ENCODE data around the gene TTC7B. TPM values are rescaled to one million over a fixed set of nuclear protein-coding genes. Genes with fewer than 3 reads are reported as not detected.

The TTC7B gene
- total RNA-seq, 2 experiments from 2014 or later = 4.9 to 8.3 TPM

DNA sequence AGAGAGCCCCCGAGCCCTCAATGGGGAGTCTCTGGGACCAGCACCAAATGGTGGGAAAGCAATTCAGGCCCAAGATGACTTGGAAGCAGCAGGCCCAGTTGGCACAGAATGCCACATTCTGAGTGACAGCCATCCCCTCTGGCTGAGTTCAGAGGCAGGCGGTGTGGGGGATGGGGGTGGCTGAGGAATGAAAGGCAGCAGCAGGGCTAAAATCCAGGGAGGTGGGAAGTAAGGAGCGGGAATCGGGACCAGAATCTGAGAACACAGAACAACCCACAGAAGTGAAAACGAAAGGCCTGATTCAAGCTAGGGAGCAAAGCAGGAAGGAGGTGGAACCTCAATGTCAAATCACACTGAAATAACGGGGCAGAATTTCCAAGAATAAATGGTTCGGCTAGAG is 248.2 kb downstream of the TTC7B start:
- Mint-ChIP-seq H3K9me3 (ENCODE audit: low read depth) (no peaks in the 10 kb centered on the region), H3K4me1 (peaks cover 8% of the 10 kb centered on the region), H3K4me3 (no peak overlapping the region), H3K27me3 (no peaks in the 10 kb centered on the region), H3K27ac (no peak overlapping the region), H3K36me3 (no peaks in the 10 kb centered on the region)
- CTCF ChIA-PET = no interaction called here
- ATAC-seq (no peak), DNase-seq (no peak)

DNA sequence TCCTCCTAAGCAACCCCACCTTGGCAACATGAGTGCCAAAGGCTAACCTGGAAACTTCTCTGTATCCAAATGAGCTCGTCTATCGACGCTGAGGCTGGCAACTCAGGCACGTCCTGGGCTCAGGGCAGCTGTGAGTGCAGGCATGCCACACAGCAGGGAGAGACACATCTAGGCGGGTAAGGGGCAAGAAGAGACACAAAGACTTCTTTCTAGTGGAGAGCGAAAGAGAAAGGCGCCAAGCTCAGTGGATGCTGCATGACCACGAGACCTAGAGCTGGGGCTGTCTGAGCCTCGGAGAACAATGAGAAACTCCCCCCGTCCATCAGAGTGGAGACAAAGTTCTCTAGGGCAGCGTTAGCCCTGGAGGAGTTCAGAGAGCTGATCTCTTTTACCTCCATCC is 249.0 kb downstream of the TTC7B start:
- CTCF ChIA-PET = no interaction called here
- Mint-ChIP-seq H3K4me1 (peaks cover 8% of the 10 kb centered on the region), H3K36me3 (no peaks in the 10 kb centered on the region), H3K27ac (no peak overlapping the region), H3K27me3 (no peaks in the 10 kb centered on the region), H3K9me3 (ENCODE audit: low read depth) (no peaks in the 10 kb centered on the region), H3K4me3 (no peak overlapping the region)
- DNase-seq = no peak
- ATAC-seq = no peak

DNA sequence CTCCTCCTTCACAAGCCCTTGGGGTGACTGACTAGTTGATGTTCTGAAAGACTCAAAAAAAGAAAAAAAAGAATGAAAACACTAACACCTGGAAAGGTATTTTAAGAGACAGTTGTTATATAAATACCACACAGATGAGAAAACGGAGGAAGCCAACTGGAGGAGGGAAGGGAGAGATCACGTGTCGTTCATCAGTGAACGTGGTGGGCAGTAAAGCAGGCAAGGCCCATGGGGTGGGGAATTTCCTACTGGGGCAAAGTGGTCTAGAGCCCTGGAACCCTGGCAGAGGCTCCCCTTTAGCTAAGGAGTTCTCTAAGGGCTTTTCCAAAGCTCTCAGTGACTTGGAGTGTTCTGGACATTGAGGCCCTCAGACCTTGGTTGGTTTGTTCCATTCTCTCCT is 249.7 kb downstream of the TTC7B start:
- Mint-ChIP-seq H3K4me3 (no peak overlapping the region), H3K9me3 (ENCODE audit: low read depth) (no peaks in the 10 kb centered on the region), H3K27ac (no peak overlapping the region), H3K4me1 (peaks cover 8% of the 10 kb centered on the region), H3K36me3 (no peaks in the 10 kb centered on the region), H3K27me3 (no peaks in the 10 kb centered on the region)
- ATAC-seq (no peak), DNase-seq (no peak)
- CTCF ChIA-PET = no interaction called here

DNA sequence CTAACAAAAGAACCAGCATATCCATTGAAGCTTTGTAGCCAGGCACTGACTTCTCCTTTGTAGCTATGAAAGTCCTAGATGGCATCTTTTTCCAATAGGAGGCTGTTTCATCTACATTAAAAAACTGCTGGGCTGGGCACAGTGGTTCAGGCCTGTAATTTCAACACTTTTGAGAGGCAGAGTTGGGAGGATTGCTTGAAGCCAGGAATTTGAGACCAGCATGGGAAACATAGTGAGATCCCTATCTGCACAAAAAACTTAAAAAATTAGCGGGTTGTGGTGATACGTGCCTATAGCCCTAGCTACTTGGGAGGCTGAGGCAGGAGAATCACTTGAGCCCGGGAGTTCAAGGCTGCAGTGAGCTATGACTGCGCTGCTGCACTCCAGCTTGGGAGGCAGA is 251.7 kb downstream of the TTC7B start:
- CTCF ChIA-PET = no interaction called here
- no peaks in the 10 kb centered on the region for H3K9me3 Mint-ChIP-seq (ENCODE audit: low read depth)
- ATAC-seq (no peak), DNase-seq (no peak)
- H3K4me1 Mint-ChIP-seq = peaks cover 8% of the 10 kb centered on the region
- no peak overlapping the region for H3K4me3 Mint-ChIP-seq
- no peak overlapping the region for H3K27ac Mint-ChIP-seq
- no peaks in the 10 kb centered on the region for H3K36me3 Mint-ChIP-seq
- no peaks in the 10 kb centered on the region for H3K27me3 Mint-ChIP-seq

DNA sequence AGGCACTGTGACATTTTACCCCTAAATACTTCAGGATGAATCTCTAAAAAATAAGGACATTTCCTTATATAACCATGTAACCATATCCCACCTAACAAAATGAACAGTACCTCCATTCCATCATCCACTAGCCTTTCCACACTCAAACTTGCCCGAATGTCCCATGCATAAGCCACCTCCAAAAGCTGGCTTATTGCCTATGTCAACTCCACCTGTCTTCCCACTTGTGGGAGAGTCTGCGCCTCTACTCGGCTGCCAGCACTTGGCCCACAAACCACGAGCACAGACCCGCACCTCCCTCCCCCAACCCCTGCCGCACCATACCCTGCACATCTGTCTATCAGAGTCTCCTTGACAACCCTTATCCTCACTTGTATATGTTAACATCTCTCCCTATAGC is 253.6 kb downstream of the TTC7B start:
- CTCF ChIA-PET = no interaction called here
- Mint-ChIP-seq H3K27me3 (no peaks in the 10 kb centered on the region), H3K36me3 (no peaks in the 10 kb centered on the region), H3K9me3 (ENCODE audit: low read depth) (no peaks in the 10 kb centered on the region), H3K4me3 (no peak overlapping the region), H3K4me1 (no peaks in the 10 kb centered on the region), H3K27ac (no peak overlapping the region)
- ATAC-seq (no peak), DNase-seq (no peak)

DNA sequence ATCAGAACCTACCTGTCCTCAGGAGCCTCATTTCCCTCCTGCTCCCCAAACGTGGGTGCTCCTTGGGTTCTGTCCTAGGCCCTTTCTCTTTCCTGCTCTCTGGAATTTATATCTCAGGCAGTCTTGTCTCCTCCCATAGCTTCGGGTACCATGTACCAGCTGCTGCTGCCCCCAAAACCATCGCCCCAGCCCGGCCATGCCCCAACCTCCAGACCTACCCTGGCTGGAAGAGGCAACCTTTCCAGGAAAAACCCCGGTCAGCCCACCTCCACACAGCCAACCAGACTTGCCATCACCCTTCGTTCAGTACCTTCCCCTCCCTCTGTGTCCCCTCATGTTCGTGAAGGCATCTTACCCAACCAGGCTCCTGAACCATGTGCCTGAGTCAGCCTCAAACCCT is 254.3 kb downstream of the TTC7B start:
- Mint-ChIP-seq H3K27ac (no peak overlapping the region), H3K36me3 (no peaks in the 10 kb centered on the region), H3K9me3 (ENCODE audit: low read depth) (no peaks in the 10 kb centered on the region), H3K4me1 (no peaks in the 10 kb centered on the region), H3K4me3 (no peak overlapping the region), H3K27me3 (no peaks in the 10 kb centered on the region)
- DNase-seq = no peak
- CTCF ChIA-PET = no interaction called here
- no peak for ATAC-seq

DNA sequence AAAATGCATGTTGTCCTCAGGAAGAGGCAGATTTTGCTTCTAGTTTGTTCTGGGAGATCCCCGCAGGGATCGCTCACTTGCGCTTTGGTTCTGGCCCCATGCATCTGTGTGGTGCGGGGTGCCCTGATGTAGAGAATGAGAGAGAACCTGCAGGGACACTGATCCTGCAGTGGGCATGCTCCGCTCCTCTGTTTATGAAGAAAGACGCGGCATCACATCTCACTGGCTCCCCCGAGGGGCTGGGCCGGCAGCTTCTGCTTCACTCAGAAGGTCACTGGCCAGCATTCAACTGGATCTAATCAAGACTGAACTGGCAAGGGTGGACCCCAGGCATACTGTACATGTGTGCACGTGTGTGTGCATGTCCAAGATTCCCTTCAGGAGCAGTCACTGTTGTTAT is 255.2 kb downstream of the TTC7B start:
- CTCF ChIA-PET = no interaction called here
- Mint-ChIP-seq H3K4me1 (no peaks in the 10 kb centered on the region), H3K36me3 (no peaks in the 10 kb centered on the region), H3K4me3 (no peak overlapping the region), H3K27me3 (no peaks in the 10 kb centered on the region), H3K27ac (no peak overlapping the region), H3K9me3 (ENCODE audit: low read depth) (no peaks in the 10 kb centered on the region)
- no peak for DNase-seq
- ATAC-seq = no peak

DNA sequence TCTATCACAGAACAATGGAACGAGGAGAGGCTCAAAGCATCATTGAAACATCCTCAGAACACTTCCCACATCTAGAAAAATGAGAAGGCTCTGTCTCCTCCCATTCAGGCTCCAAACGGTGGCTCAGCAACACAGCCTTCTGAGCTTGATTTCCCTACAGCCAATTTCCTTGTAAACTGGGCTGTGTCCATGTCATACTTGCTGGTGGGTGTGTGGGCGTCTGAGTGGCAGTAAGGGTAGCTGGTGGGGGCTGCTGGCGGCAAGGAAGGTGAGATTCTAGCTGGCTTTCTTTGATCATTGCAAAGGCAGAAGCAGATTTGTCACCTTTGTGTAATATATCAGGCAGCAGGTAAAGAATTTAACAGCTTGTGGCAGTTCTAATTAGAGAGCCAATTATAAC is 255.7 kb downstream of the TTC7B start:
- Mint-ChIP-seq H3K9me3 (ENCODE audit: low read depth) (no peaks in the 10 kb centered on the region), H3K4me3 (no peak overlapping the region), H3K4me1 (no peaks in the 10 kb centered on the region), H3K27me3 (no peaks in the 10 kb centered on the region), H3K36me3 (no peaks in the 10 kb centered on the region), H3K27ac (no peak overlapping the region)
- no peak for ATAC-seq
- CTCF ChIA-PET = no interaction called here
- no peak for DNase-seq

DNA sequence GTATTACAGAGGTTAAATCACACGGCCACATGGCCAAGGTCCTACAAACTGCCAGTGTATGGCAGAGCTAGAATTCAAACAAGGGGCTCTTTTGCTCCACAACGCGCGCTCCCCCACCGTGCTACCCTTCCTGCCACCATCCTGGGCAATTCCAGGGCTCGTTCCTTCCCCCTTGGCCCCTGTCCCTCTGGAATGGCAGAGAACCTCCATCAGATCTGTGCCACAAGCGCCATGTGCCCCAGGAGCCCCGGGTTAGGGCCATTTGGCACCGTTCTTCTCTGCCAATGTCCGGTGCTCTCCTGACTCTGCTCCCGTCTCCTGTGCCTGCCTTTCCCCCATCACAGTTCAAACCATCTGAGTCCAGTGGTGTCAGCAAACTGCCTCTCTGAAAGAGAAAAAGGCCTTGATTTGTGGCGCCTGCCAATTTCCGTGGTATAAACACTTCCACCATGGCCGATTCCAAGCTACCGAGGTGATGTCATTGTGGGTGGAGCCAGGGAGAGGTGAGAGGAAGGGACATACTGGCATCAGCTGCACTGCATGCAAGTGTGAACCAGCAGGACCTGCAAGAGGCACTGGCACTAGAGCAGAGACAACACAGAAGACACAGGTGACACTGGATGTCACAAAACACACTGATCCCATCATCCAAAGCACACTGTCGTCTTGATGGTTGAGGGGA is 256.3 kb downstream of the TTC7B start:
- CTCF ChIA-PET = no interaction called here

DNA sequence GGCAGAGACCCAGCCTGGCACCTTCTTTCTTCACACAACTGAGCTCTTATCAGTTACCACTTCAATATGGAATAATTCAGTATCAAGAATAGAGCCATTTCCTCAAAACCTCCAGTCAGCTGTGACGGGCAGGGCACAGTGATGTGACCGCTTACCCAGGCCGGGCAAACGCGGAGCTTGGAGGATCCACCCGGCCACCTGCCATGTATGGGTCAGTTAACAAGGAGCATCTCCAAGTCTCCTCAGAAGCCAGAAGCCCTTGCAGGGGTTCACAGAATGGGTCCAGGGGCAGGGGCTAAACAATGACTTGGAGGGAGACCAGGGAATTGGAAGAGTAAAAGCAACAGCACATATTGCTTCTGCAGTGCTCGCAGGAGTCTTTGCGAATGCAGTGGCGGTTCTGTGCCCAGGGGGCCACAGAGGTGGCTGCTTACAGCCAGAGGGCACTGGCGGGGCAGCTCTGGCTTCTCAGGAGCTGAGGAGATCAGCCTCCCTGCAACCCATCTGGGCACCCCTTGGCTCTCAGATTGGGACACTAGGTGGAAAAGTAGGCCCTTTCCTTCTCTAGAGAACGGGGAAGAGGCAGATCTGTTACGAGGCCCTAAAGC is 257.1 kb downstream of the TTC7B start:
- H3K27ac Mint-ChIP-seq = no peak overlapping the region
- ATAC-seq (no peak), DNase-seq (no peak)
- CTCF ChIA-PET = no interaction called here
- H3K9me3 Mint-ChIP-seq (ENCODE audit: low read depth) = no peaks in the 10 kb centered on the region
- H3K27me3 Mint-ChIP-seq = no peaks in the 10 kb centered on the region
- H3K4me3 Mint-ChIP-seq = no peak overlapping the region
- no peaks in the 10 kb centered on the region for H3K4me1 Mint-ChIP-seq
- no peaks in the 10 kb centered on the region for H3K36me3 Mint-ChIP-seq

More for the DNA sequence above, 256.3 kb downstream of the TTC7B start:
- no peak overlapping the region for H3K27ac Mint-ChIP-seq
- no peak overlapping the region for H3K4me3 Mint-ChIP-seq
- no peaks in the 10 kb centered on the region for H3K9me3 Mint-ChIP-seq (ENCODE audit: low read depth)
- no peak for ATAC-seq
- no peaks in the 10 kb centered on the region for H3K4me1 Mint-ChIP-seq
- no peaks in the 10 kb centered on the region for H3K27me3 Mint-ChIP-seq
- no peaks in the 10 kb centered on the region for H3K36me3 Mint-ChIP-seq
- DNase-seq = no peak

DNA sequence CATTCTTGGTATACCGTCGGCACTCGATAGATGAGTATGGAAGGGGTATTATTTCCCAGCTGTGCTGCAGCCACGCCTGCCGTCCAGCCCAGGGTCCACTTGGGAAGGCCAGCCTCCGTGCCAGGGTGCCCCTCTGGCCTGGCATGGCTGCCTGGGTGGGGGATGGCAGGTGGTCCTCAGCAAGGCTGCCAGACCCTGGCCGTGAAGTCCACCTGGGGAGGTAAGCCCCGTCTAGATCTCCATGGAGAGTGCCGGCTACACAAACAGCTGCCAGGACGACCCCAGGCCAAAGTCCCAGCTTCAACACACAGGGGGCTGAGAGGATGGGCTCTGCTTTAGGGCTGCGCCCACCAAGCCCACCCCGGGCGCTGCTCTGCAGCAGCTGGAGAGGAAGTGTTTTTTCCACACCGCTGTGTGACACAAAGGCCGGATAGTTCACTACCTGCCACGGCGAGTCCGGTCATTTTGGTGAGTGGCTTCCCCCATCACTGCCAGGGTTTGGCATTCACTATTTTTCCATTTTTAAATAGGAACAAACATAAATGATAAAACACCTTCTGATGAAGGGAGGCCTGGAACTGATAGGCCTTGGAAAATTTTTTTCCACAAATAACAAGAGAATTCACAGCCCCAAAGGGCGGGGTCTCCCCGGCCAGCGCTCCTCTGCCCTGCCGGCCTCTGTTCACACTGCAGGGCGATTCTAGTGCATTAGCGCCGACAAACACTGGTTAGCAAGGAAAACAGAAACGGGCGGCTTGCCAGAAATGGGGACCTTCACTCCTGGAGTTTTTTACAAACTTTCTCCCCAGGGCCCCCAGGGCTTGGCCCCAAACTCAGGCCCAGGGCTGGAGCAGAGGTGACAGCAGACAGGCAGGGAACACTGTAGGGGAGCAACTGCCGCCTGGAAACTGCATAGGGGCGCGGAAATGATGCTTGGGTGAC is 257.9 kb downstream of the TTC7B start:
- Mint-ChIP-seq H3K36me3 (no peaks in the 10 kb centered on the region), H3K4me1 (no peaks in the 10 kb centered on the region), H3K4me3 (no peak overlapping the region), H3K27me3 (no peaks in the 10 kb centered on the region), H3K27ac (no peak overlapping the region), H3K9me3 (ENCODE audit: low read depth) (no peaks in the 10 kb centered on the region)
- CTCF ChIA-PET = no interaction called here
- ATAC-seq = no peak
- no peak for DNase-seq

DNA sequence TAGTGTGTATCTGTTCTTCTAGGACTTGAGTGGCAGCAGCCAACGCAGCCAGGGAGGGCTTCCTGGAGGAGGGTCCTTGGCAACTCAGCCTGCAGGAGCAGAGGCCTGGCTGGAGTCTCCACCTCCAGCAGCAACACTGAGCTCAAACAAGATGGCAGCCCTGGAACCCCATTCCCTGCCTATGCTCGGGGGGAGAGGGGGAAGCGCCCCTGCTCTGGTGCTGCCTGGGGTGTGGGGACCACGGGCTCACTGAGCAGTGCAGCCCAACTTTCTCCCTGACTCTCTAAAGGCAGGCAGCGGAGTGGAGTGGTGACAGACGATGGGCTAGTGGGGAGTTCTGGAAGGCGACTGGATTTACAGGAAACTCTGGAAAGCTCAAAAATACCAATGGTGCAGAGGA is 258.7 kb downstream of the TTC7B start:
- H3K4me1 Mint-ChIP-seq = no peaks in the 10 kb centered on the region
- no peak overlapping the region for H3K27ac Mint-ChIP-seq
- CTCF ChIA-PET = no interaction called here
- no peaks in the 10 kb centered on the region for H3K36me3 Mint-ChIP-seq
- no peak overlapping the region for H3K4me3 Mint-ChIP-seq
- no peaks in the 10 kb centered on the region for H3K27me3 Mint-ChIP-seq
- ATAC-seq = no peak
- DNase-seq = no peak
- H3K9me3 Mint-ChIP-seq (ENCODE audit: low read depth) = no peaks in the 10 kb centered on the region

DNA sequence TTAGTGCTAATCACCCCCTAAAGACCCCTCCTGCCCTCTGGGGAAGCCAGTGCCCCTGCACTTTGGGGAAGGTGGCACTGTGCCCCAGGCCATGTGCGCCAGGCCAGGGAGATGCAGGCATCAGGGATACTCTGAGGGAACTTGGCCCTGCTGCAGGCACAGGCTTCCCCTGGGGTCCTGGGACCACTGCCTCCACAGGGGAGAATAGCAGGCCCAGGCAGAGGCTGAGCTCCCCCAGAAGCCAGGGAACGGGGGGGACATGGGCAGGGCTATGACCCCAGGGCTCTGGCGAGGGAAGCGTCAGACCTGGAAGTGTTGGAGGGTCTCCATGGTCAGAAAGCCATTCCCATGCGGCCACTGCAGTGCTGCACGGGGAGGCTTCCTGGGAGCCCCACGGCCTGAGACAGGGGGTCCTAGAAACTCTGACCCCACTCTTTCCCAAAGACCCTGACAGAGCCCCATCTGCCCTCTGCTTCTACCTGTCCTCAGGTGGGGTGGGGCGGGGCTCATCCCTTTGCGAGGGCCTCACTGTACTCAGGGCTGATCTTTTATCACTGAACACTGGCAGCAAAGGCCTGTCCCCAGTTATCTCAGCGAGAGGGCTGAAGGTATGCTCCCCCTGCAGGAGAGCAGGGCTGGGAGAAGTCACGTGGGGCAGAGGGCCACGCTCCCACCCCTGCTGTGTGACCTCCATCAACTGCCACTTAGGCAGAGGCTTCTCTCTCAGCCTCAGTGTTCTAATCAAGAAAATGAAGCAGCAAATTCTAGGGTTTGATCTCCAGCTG is 259.4 kb downstream of the TTC7B start:
- Mint-ChIP-seq H3K36me3 (no peaks in the 10 kb centered on the region), H3K9me3 (ENCODE audit: low read depth) (no peaks in the 10 kb centered on the region), H3K4me1 (no peaks in the 10 kb centered on the region), H3K4me3 (no peak overlapping the region), H3K27ac (no peak overlapping the region), H3K27me3 (no peaks in the 10 kb centered on the region)
- DNase-seq (no peak), ATAC-seq (no peak)
- CTCF ChIA-PET = no interaction called here

All from activated CD8-positive, alpha-beta memory T cell treated with anti-CD3 and anti-CD28 coated beads, Interleukin-2, amount 10 ng/mL, durations not matched to agents 7 days and 5 days (primary cell).